ENCODE measurements around the gene GABBR2.

DNA sequence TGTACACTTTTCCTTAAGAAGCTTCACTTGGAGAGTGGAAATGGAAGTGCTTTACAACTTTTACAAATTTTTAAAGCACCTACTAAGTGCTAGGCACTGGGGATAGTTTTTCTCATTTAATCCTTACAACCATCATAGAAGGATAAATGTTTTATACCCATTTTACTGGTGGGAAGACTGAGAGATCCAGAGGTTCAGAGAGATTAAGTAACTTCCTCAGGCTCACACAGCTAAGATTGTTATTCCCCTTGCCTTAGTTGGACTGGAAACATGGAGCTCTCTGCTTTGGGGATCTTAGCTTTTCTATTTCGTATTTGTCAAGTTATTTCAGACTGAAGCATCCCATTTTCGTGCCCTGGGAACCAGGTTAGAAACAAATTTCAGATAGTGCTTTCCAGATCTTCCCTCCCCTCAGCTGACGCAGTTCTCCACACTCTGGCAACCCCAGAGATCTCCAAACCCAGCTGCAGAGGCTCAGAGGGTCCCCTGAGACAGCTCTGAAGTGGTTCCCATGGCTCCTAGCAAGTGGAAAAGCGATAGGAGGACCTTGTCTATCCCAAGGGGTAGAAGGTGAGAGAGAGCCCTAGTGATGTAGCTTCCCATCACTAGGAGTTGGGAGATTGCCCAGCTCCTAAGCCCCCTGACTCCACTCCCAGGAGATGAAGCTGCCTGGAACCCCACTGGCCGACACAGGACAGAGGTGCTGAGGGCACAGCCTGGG is 16.2 kb upstream of the GABBR2 start:
- no peak for TF ChIP-seq EP300 (IDR thresholded peaks at IDR 0.05; ENCODE audit: borderline replicate concordance)
- TF ChIP-seq TEAD4 (IDR thresholded peaks at IDR 0.05): no peak
- TF ChIP-seq, protein P1, sequence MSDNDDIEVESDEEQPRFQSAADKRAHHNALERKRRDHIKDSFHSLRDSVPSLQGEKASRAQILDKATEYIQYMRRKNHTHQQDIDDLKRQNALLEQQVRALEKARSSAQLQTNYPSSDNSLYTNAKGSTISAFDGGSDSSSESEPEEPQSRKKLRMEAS (IDR thresholded peaks at IDR 0.05): no peak
- no peak for TF ChIP-seq EGR1 (IDR thresholded peaks at IDR 0.05)
- TF ChIP-seq YY1 (IDR thresholded peaks at IDR 0.05; ENCODE audit: low read depth): no peak
- TF ChIP-seq ZBTB7A (IDR thresholded peaks at IDR 0.05; ENCODE audit: low read depth): no peak
- no peak for TF ChIP-seq RAD21 (IDR thresholded peaks at IDR 0.05; ENCODE audit: low read depth)
- TF ChIP-seq CREB1 (IDR thresholded peaks at IDR 0.05; ENCODE audit: low read depth): no peak
- TF ChIP-seq REST (IDR thresholded peaks at IDR 0.05; ENCODE audit: low read depth): no peak
